Epithelial cell of proximal tubule (primary cell): ENCODE data around the gene ARMC3. TPM values are rescaled to one million over a fixed set of nuclear protein-coding genes. Genes with fewer than 3 reads are reported as not detected.

Experiments used
- DNase-seq: peaks from one replicate; pipeline ENCODE4 v3.0.0-alpha.2; 2011; ENCODE audit warnings: low read depth
- H3K4me3 ChIP-seq: 2 replicates; pipeline ENCODE4 v1.5.1; 2011; ENCODE audit warnings: low read depth, mild to moderate bottlenecking, low read length
- CTCF ChIP-seq: conservative IDR thresholded peaks from 2 replicates; pipeline ENCODE4 v1.5.1; 2012; ENCODE audit warnings: low read depth, mild to moderate bottlenecking, low read length
- total RNA-seq: library from RNA; depleted of rRNA; stranded (reverse); fragments of >200 nt; gene quantifications from 2 replicates; pipeline ENCODE4 v1.2.3, GENCODE V29; 2015

The ARMC3 gene
- total RNA-seq, 1 donor from 2014 or later = 0.23 TPM

GRCh38 chr10:23019633-23020032 lies 91.8 kb downstream of the ARMC3 start:
- no peak for DNase-seq
- no peak overlapping the region for H3K4me3 ChIP-seq
- TF ChIP-seq CTCF = no peak

- DNase-seq = no peak
- TF ChIP-seq CTCF = no peak
- no peak overlapping the region for H3K4me3 ChIP-seq
These were observed 93.6 kb downstream of the ARMC3 start for GRCh38 chr10:23021430-23021829.

GRCh38 chr10:23024002-23024401 lies 96.1 kb downstream of the ARMC3 start:
- no peak for TF ChIP-seq CTCF
- DNase-seq = no peak
- H3K4me3 ChIP-seq = no peak overlapping the region

GRCh38 chr10:23031318-23031717 lies 103.5 kb downstream of the ARMC3 start:
- DNase-seq = no peak
- TF ChIP-seq CTCF = no peak
- H3K4me3 ChIP-seq = no peak overlapping the region

- H3K4me3 ChIP-seq = no peak overlapping the region
- no peak for DNase-seq
- TF ChIP-seq CTCF = no peak
These were observed 106.9 kb downstream of the ARMC3 start for GRCh38 chr10:23034790-23035189.

- no peak overlapping the region for H3K4me3 ChIP-seq
- DNase-seq = no peak
- TF ChIP-seq CTCF = peak; percentile 57
These were observed 107.7 kb downstream of the ARMC3 start for GRCh38 chr10:23035569-23035968.

- no peak overlapping the region for H3K4me3 ChIP-seq
- TF ChIP-seq CTCF = no peak
- no peak for DNase-seq
These were observed 109.3 kb downstream of the ARMC3 start for GRCh38 chr10:23037152-23037551.
